SK-N-SH (cell line): Measurements from ENCODE around the gene FAM171A2.

Experiments
- CTCF ChIP-seq: fragments of 200-600 bp; sonication (generic); IDR thresholded peaks from 2 replicates; pipeline ENCODE4 v1.6.1; 2017; ENCODE audit warnings: antibody characterized with exemption, mild to moderate bottlenecking, moderate library complexity
- YY1 ChIP-seq: IDR thresholded peaks from 2 replicates; pipeline ENCODE4 v1.4.0; 2012; ENCODE audit warnings: low read depth, mild to moderate bottlenecking

- TF ChIP-seq YY1 (no peak), CTCF (no peak)
Observed at GRCh38 chr17:44343510-44344209, 20.0 kb downstream of the FAM171A2 start.
